ENCODE data around the gene ZNF625. TPM values are rescaled to one million over a fixed set of nuclear protein-coding genes. Genes with fewer than 3 reads are reported as not detected.
"Not testable (repeated sequence)": the region's sequence is repeated elsewhere in the genome, so short reads cannot be mapped to it uniquely, and the experiment has no call there.

Gene ZNF625
- total RNA-seq, 1 donor from 2014 or later = 8.1 TPM

DNA sequence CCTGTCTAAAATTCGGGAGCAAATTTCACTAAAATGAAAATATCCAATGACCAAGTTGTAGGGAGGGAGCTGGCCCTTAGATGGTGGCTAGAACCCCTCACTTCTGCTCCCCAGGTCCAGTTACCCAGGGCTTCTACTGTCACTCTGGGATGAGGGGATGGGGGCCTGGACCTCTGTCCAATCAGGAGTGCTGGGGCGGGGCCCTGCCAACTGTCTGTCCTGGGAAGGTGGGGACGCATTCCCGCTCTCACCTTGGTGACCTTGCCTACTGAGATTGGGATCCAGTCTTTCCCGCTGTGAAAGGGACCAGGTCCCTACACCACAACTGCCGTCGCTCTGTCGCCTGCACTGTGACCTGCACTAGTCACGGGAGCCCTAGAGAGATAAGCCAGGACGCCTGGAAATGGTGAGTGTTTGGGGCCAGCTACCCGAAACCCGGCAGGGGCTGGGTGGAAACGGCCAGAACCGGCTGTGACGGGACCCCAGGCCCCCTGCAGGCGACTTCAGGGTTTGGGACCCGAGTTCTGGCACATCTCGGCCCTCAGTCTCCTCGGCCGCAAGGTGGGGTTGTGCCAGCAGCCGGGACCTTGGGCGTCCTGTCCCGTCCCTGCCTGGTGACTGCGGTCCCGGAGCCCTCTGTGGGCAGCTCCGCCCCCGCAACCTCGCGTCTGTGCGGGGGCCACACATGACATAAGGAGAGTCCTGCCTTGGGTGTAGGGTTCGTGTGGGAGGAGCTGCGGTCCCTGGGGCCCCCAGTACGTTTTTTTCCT is 39.1 kb downstream of the ZNF625 start:
- intact Hi-C loops (cut with micrococcal nuclease) = no loop called here
- ChIA-PET CTCF (no interaction called here), POLR2A (no interaction called here)
- Mint-ChIP-seq H3K9me3 (peaks cover 6% of the 10 kb centered on the region), H3K27me3 (no peaks in the 10 kb centered on the region), H3K4me3 (no peak overlapping the region), H3K27ac (no peak overlapping the region), H3K36me3 (ENCODE audit: low read depth) (no peaks in the 10 kb centered on the region), H3K4me1 (no peaks in the 10 kb centered on the region)
- DNase-seq = no peak
- TF ChIP-seq, protein P1, sequence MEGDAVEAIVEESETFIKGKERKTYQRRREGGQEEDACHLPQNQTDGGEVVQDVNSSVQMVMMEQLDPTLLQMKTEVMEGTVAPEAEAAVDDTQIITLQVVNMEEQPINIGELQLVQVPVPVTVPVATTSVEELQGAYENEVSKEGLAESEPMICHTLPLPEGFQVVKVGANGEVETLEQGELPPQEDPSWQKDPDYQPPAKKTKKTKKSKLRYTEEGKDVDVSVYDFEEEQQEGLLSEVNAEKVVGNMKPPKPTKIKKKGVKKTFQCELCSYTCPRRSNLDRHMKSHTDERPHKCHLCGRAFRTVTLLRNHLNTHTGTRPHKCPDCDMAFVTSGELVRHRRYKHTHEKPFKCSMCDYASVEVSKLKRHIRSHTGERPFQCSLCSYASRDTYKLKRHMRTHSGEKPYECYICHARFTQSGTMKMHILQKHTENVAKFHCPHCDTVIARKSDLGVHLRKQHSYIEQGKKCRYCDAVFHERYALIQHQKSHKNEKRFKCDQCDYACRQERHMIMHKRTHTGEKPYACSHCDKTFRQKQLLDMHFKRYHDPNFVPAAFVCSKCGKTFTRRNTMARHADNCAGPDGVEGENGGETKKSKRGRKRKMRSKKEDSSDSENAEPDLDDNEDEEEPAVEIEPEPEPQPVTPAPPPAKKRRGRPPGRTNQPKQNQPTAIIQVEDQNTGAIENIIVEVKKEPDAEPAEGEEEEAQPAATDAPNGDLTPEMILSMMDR (IDR thresholded peaks at IDR 0.05) = no peak
- no peak for ATAC-seq (ENCODE audit: low read depth)

DNA sequence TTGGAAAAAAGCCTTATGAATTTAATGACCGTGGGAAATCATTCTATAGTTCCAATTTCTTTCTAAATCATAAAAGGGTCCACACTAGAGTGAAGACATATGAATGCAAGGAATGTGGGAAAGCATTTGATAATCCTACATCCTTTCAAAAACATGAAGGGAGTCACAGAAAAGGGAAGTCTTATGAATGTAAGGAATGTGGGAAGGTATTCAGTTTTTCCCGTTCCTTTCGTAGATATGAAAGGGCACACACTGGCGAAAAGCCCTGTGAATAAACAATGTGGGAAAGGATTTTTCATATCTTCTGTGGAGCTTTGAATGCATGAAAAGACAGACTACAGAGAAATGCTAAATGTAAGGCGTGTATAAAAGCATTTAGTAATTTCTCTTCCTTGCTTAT is 43.4 kb downstream of the ZNF625 start:
- CTCF ChIA-PET = no interaction called here
- H3K36me3 Mint-ChIP-seq (ENCODE audit: low read depth) = no peaks in the 10 kb centered on the region
- intact Hi-C loops (cut with micrococcal nuclease) = no loop called here
- POLR2A ChIA-PET = no interaction called here
- no peaks in the 10 kb centered on the region for H3K27me3 Mint-ChIP-seq
- no peaks in the 10 kb centered on the region for H3K4me1 Mint-ChIP-seq
- H3K27ac Mint-ChIP-seq = no peak overlapping the region
- H3K9me3 Mint-ChIP-seq = peaks cover 6% of the 10 kb centered on the region
- TF ChIP-seq, protein P1 (IDR thresholded peaks at IDR 0.05) = no peak
- no peak overlapping the region for H3K4me3 Mint-ChIP-seq
- ATAC-seq (ENCODE audit: low read depth) = no peak
- no peak for DNase-seq

DNA sequence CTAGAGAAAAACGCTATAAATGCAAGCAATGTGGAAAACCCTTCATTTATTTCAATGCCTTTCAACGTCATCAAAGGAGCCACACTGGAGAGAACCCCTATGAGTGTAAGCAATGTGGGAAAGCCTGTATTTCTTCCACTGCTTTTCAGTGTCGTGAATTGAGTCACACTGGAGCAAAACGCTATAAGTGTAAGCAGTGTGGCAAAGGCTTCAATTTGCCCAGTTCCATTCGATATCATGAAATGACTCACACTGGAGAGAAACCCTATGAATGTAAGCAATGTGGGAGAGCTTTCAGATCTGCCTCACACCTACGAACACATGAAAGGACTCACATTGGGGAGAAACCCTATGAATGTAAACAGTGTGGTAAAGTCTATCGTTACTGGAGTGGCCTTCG is 43.8 kb downstream of the ZNF625 start:
- H3K27ac Mint-ChIP-seq = no peak overlapping the region
- ChIA-PET POLR2A (no interaction called here), CTCF (no interaction called here)
- DNase-seq (no peak), ATAC-seq (ENCODE audit: low read depth) (no peak)
- TF ChIP-seq, protein P1 (IDR thresholded peaks at IDR 0.05) = no peak
- intact Hi-C loops (cut with micrococcal nuclease) = no loop called here
- H3K4me1 Mint-ChIP-seq = no peaks in the 10 kb centered on the region
- no peaks in the 10 kb centered on the region for H3K36me3 Mint-ChIP-seq (ENCODE audit: low read depth)
- no peaks in the 10 kb centered on the region for H3K27me3 Mint-ChIP-seq
- peaks cover 6% of the 10 kb centered on the region for H3K9me3 Mint-ChIP-seq
- H3K4me3 Mint-ChIP-seq = no peak overlapping the region

DNA sequence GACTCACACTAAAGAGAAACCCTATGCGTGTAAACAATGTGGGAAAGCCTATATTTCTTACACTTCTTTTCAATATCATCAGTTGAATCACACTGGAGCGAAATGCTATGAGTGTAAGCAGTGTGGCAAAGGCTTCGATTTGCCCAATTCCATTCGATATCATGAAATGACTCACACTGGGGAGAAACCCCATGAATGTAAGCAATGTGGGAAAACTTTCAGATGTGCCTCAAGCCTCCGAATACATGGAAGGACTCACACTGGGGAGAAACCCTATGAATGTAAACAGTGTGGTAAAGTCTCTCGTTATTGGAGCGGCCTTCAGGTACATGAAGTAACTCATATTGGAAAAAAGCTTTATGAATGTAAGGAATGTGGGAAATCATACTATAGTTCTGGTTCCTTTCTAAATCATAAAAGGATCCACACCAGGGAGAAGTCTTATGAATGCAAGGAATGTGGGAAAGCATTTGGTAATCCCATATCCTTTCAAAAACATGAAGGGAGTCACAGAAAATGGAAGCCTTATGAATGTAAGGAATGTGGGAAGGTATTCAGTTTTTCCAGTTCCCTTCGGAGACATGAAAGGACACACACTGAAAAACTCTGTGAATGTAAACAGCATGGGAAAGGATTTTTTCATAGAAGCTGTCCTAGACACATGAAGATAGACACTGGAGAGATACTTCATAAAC is 44.4 kb downstream of the ZNF625 start:
- Mint-ChIP-seq H3K27ac (no peak overlapping the region), H3K9me3 (peaks cover 6% of the 10 kb centered on the region), H3K36me3 (ENCODE audit: low read depth) (no peaks in the 10 kb centered on the region), H3K4me3 (no peak overlapping the region), H3K4me1 (no peaks in the 10 kb centered on the region), H3K27me3 (no peaks in the 10 kb centered on the region)
- DNase-seq (no peak), ATAC-seq (ENCODE audit: low read depth) (no peak)
- ChIA-PET POLR2A (no interaction called here), CTCF (no interaction called here)
- TF ChIP-seq, protein P1 (IDR thresholded peaks at IDR 0.05) = no peak
- intact Hi-C loops (cut with micrococcal nuclease) = no loop called here

DNA sequence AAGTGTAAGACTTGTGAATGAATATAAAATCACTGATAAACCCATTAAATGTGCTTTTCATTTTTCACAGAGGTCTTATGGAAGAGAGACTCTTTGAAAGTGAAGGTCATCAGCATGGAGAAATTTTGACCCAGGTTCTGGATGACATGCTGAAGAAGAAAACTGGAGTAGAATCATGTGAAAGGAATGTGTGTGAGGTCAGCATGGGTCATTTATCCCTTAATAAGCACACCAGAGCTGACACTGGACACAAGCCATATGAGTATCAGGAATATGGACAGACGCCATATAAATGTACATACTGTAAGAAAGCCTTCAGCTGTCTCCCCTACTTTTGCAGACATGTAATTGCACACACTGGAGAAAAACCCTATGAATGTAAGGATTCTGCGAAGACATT is 45.4 kb downstream of the ZNF625 start:
- ChIA-PET CTCF (no interaction called here), POLR2A (no interaction called here)
- Mint-ChIP-seq H3K4me1 (no peaks in the 10 kb centered on the region), H3K4me3 (no peak overlapping the region), H3K27me3 (no peaks in the 10 kb centered on the region), H3K9me3 (peaks cover 6% of the 10 kb centered on the region), H3K27ac (no peak overlapping the region), H3K36me3 (ENCODE audit: low read depth) (no peaks in the 10 kb centered on the region)
- DNase-seq (no peak), ATAC-seq (ENCODE audit: low read depth) (no peak)
- TF ChIP-seq, protein P1 (IDR thresholded peaks at IDR 0.05) = no peak
- intact Hi-C loops (cut with micrococcal nuclease) = no loop called here

DNA sequence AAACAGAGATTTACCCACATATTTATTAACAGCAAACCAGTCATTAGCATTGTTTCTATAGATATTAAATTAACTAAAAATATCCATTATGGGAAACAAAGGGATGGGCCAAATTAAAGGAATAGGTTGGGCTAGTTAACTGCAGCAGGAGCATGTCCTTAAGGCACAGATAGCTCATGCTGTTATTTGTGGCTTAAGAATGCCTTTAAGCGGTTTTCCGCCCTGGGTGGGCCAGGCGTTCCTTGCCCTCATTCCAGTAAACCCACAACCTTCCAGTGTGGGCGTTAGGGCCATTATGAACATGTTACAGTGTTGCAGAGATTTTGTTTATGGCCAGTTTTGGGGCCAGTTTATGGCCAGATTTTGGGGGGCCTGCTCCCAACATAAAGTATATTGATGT is 52.6 kb downstream of the ZNF625 start:
- H3K36me3 Mint-ChIP-seq (ENCODE audit: low read depth); H3K27ac Mint-ChIP-seq; H3K4me1 Mint-ChIP-seq; H3K4me3 Mint-ChIP-seq; H3K27me3 Mint-ChIP-seq; ATAC-seq (ENCODE audit: low read depth); intact Hi-C loops (cut with micrococcal nuclease); POLR2A ChIA-PET; H3K9me3 Mint-ChIP-seq; CTCF ChIA-PET; DNase-seq: not testable (repeated sequence)
